Activated CD4-positive, alpha-beta memory T cell treated with anti-CD3 and anti-CD28 coated beads for 36 hours (primary cell): ENCODE results near the gene COL16A1. TPM values are rescaled to one million over a fixed set of nuclear protein-coding genes. Genes with fewer than 3 reads are reported as not detected.
A peak's percentile ranks its signal among the peaks of the same experiment; 100 is the strongest.

Experiments used
- CTCF ChIA-PET: fragments of 350-600 bp; sonication (Branson Sonifier 250); formaldehyde crosslinking; loops from one replicate; lab custom pipeline; 2021; ENCODE audit warnings: antibody characterized with exemption, inconsistent platforms; lab: Charles Lee
- POLR2A ChIA-PET: fragments of 350-600 bp; sonication (Branson Sonifier 250); formaldehyde crosslinking; loops from one replicate; lab custom pipeline; 2021; ENCODE audit warnings: antibody characterized with exemption; lab: Charles Lee
- DNase-seq: peaks from one replicate; pipeline ENCODE4 v3.0.0-alpha.2; 2020
- H3K27ac Mint-ChIP-seq: one replicate; pipeline ENCODE4 v1.8.0; 2021; ENCODE audit warnings: mixed read lengths
- H3K27me3 Mint-ChIP-seq: one replicate; pipeline ENCODE4 v1.8.0; 2021; ENCODE audit warnings: mixed read lengths
- H3K36me3 Mint-ChIP-seq: one replicate; pipeline ENCODE4 v1.8.0; 2021; ENCODE audit warnings: mixed read lengths
- H3K4me1 Mint-ChIP-seq: one replicate; pipeline ENCODE4 v1.8.0; 2021; ENCODE audit warnings: low read depth, mixed read lengths
- H3K4me3 Mint-ChIP-seq: one replicate; pipeline ENCODE4 v1.8.0; 2021; ENCODE audit warnings: mild to moderate bottlenecking, mixed read lengths
- H3K9me3 Mint-ChIP-seq: one replicate; pipeline ENCODE4 v1.8.0; 2021; ENCODE audit warnings: mixed read lengths
- intact Hi-C: fragments of 100-400 bp; cut with micrococcal nuclease; formaldehyde crosslinking; loops from one replicate; pipeline ENCODE4 v1.15.1; 2023
- total RNA-seq, 2 experiments: library from RNA; stranded (reverse); gene quantifications; one replicate each; pipeline ENCODE4 v1.2.3, GENCODE V29; 2021

The COL16A1 gene
- total RNA-seq, 2 experiments from 2014 or later = 0.12 to 0.45 TPM

DNA sequence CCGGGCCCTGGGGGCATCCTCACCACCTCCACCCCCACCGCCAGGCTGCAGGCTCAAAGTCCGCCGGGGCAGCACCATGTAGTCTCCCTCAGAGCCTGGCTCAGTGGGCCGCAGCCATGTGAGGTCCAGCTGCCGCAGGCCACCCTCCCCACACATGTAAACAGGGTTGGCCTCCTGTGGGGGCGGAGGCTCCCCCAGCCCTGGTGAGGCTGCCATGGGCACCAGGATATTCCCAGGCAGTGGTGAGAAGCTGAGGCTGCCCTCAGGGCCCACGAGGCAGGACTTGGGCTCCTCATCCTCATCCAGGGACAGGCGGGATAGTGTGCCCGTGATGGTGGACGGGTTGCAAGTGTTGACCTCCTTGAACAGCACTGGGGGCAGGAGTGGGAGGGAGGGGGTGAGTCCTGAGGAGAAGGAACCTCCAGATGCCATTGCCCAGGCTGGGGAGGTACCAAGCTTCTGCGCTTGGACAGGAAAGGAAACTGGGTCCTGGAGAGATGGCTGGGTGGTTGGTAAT, 27.3 kb upstream of the COL16A1 start:
- Mint-ChIP-seq H3K4me3 (no peak overlapping the region), H3K9me3 (no peaks in the 10 kb centered on the region), H3K27me3 (no peaks in the 10 kb centered on the region), H3K27ac (no peak overlapping the region), H3K4me1 (peaks cover 1% of the 10 kb centered on the region), H3K36me3 (no peaks in the 10 kb centered on the region)
- CTCF ChIA-PET = interaction anchor here (1.1 kb wide), 1 partner anchor 32 kb away, joined by 3 read pairs; no protein-coding TSS in a partner anchor
- DNase-seq = no peak
- POLR2A ChIA-PET = no interaction called here
- intact Hi-C loops = no loop called here

GRCh38 chr1:31730336-31731048, 26.7 kb upstream of the COL16A1 start:
- H3K27ac Mint-ChIP-seq = no peak overlapping the region

GRCh38 chr1:31727849-31728248, 24.0 kb upstream of the COL16A1 start:
- ChIA-PET POLR2A (no interaction called here), CTCF (interaction anchor here (1.3 kb wide), 1 partner anchor 14 kb away, joined by 3 read pairs; no protein-coding TSS in a partner anchor)
- H3K4me3 Mint-ChIP-seq = no peak overlapping the region
- no peaks in the 10 kb centered on the region for H3K36me3 Mint-ChIP-seq
- no peaks in the 10 kb centered on the region for H3K9me3 Mint-ChIP-seq
- H3K4me1 Mint-ChIP-seq = no peaks in the 10 kb centered on the region
- no peak for DNase-seq
- intact Hi-C loops = no loop called here
- no peak overlapping the region for H3K27ac Mint-ChIP-seq
- H3K27me3 Mint-ChIP-seq = no peaks in the 10 kb centered on the region

More at GRCh38 chr1:31730336-31731048, 26.7 kb upstream of the COL16A1 start:
- Mint-ChIP-seq H3K9me3 (no peaks in the 10 kb centered on the region), H3K27me3 (no peaks in the 10 kb centered on the region), H3K4me3 (no peak overlapping the region), H3K4me1 (no peaks in the 10 kb centered on the region), H3K36me3 (no peaks in the 10 kb centered on the region)
- intact Hi-C loops = no loop called here
- ChIA-PET CTCF (interaction anchor here (1.1 kb wide), 1 partner anchor 32 kb away, joined by 3 read pairs; no protein-coding TSS in a partner anchor), POLR2A (no interaction called here)
- DNase-seq = no peak

GRCh38 chr1:31727195-31727594, 23.4 kb upstream of the COL16A1 start:
- Mint-ChIP-seq H3K27ac (no peak overlapping the region), H3K27me3 (peaks cover 4% of the 10 kb centered on the region), H3K9me3 (no peaks in the 10 kb centered on the region), H3K4me3 (no peak overlapping the region), H3K36me3 (no peaks in the 10 kb centered on the region), H3K4me1 (no peaks in the 10 kb centered on the region)
- ChIA-PET POLR2A (no interaction called here), CTCF (interaction anchor here (0.7 kb wide), 1 partner anchor 52 kb away, joined by 3 read pairs; no protein-coding TSS in a partner anchor)
- DNase-seq = no peak
- intact Hi-C loops = no loop called here

- Mint-ChIP-seq H3K27me3 (peaks cover 5% of the 10 kb centered on the region), H3K27ac (no peak overlapping the region), H3K4me1 (no peaks in the 10 kb centered on the region), H3K9me3 (no peaks in the 10 kb centered on the region), H3K36me3 (no peaks in the 10 kb centered on the region), H3K4me3 (no peak overlapping the region)
- no peak for DNase-seq
- ChIA-PET POLR2A (no interaction called here), CTCF (interaction anchor here (0.7 to 1.4 kb wide), 2 partner anchors 52 to 62 kb away, joined by 3 to 4 read pairs; no protein-coding TSS in a partner anchor)
- intact Hi-C loops = no loop called here
Observed at GRCh38 chr1:31726715-31727114, 22.9 kb upstream of the COL16A1 start.

DNA sequence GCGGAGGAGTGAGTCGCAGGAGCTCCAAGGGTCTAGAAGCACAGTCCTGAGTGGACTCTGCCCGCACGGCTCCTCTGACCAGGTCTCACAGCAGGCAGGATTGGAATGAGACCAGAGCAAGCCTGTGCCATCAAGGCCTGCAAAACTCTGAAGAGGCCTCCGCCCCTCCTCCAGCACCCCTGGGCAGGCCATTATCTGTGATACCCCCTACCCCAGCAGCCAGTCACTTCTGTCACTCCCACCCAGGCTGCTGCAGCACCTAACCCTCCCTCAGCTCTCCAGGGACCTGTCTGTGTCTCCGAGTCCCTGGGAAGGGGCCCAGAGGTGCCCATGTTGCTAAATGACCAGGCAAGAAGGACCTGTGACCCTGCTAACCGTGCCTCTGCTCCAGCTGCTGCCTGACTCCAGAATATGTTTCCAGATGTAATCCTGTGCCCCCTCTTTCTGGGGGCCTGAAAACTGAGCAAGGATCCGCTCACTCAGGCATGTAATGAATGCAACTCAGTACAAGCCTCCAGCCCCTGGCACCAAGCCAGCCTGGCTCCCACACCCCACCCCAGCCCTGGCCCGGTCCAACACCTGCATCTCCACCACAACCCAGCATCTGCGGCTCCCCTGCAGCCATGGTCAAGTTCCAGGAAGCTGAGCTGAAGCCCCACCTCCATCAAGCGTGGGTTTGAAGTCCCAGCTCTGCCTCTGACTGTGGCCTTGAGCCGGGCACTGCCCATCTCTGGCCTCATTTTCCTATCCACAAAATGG, 22.1 kb upstream of the COL16A1 start:
- POLR2A ChIA-PET = no interaction called here
- intact Hi-C loops = no loop called here
- CTCF ChIA-PET = interaction anchor here (1.0 to 1.4 kb wide), 2 partner anchors 10 to 63 kb away, joined by 4 read pairs; no protein-coding TSS in a partner anchor
- no peaks in the 10 kb centered on the region for H3K4me1 Mint-ChIP-seq
- no peaks in the 10 kb centered on the region for H3K36me3 Mint-ChIP-seq
- no peak for DNase-seq
- no peaks in the 10 kb centered on the region for H3K9me3 Mint-ChIP-seq
- peaks cover 8% of the 10 kb centered on the region for H3K27me3 Mint-ChIP-seq
- no peak overlapping the region for H3K4me3 Mint-ChIP-seq
- no peak overlapping the region for H3K27ac Mint-ChIP-seq

GRCh38 chr1:31725134-31725533, 21.3 kb upstream of the COL16A1 start:
- ChIA-PET CTCF (interaction anchor here (1.0 kb wide), 2 partner anchors 10 to 64 kb away, joined by 3 to 4 read pairs; no protein-coding TSS in a partner anchor), POLR2A (interaction anchor here (0.8 kb wide), 1 partner anchor 11 kb away, joined by 3 read pairs; no protein-coding TSS in a partner anchor)
- intact Hi-C loops = no loop called here
- H3K9me3 Mint-ChIP-seq = no peaks in the 10 kb centered on the region
- peaks cover 8% of the 10 kb centered on the region for H3K27me3 Mint-ChIP-seq
- H3K27ac Mint-ChIP-seq = no peak overlapping the region
- no peak overlapping the region for H3K4me3 Mint-ChIP-seq
- DNase-seq = no peak
- H3K36me3 Mint-ChIP-seq = no peaks in the 10 kb centered on the region
- no peaks in the 10 kb centered on the region for H3K4me1 Mint-ChIP-seq

GRCh38 chr1:31723828-31724359, 20.1 kb upstream of the COL16A1 start:
- CTCF ChIA-PET = interaction anchor here (1.0 kb wide), 1 partner anchor 65 kb away, joined by 3 read pairs; no protein-coding TSS in a partner anchor
- POLR2A ChIA-PET = no interaction called here
- no peaks in the 10 kb centered on the region for H3K9me3 Mint-ChIP-seq
- intact Hi-C loops = no loop called here
- DNase-seq = peak; percentile 67
- no peak overlapping the region for H3K4me3 Mint-ChIP-seq
- H3K36me3 Mint-ChIP-seq = no peaks in the 10 kb centered on the region
- H3K27me3 Mint-ChIP-seq = peaks cover 10% of the 10 kb centered on the region
- no peaks in the 10 kb centered on the region for H3K4me1 Mint-ChIP-seq
- H3K27ac Mint-ChIP-seq = no peak overlapping the region

GRCh38 chr1:31718327-31718897, 14.6 kb upstream of the COL16A1 start:
- Mint-ChIP-seq H3K9me3 (no peaks in the 10 kb centered on the region), H3K36me3 (no peaks in the 10 kb centered on the region), H3K4me3 (no peak overlapping the region), H3K27ac (no peak overlapping the region), H3K4me1 (peaks cover 11% of the 10 kb centered on the region), H3K27me3 (peaks cover 41% of the 10 kb centered on the region)
- no peak for DNase-seq
- ChIA-PET CTCF (interaction anchor here (4.6 to 7.4 kb wide), 2 partner anchors 15 to 71 kb away, joined by 26 to 66 read pairs; partner anchors contain the start of gene COL16A1), POLR2A (no interaction called here)
- intact Hi-C loops = no loop called here

DNA sequence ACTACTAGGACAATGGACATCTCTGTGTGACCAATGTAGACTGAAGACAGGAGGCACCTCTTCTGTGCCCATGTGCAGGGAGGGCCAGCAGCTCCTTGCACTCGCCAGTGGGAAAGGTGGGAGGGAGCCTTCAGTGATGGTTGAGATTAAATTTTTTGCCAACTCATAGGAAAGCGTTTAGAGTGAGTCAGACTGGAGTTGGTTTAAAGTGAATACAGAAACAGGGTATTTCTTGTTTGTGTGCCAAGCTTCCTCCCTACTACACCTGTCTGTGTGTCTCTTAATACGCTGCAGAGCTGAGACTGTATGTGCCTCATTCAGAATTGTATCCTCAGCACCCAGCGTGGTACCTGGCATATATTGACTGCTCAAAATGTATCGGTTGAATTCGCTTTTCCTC, 13.5 kb upstream of the COL16A1 start:
- Mint-ChIP-seq H3K9me3 (no peaks in the 10 kb centered on the region), H3K27ac (no peak overlapping the region), H3K36me3 (no peaks in the 10 kb centered on the region), H3K27me3 (peaks cover 43% of the 10 kb centered on the region), H3K4me3 (no peak overlapping the region), H3K4me1 (peaks cover 11% of the 10 kb centered on the region)
- intact Hi-C loops = no loop called here
- ChIA-PET POLR2A (no interaction called here), CTCF (interaction anchor here (1.1 to 7.4 kb wide), 6 partner anchors 14 to 78 kb away, joined by 3 to 66 read pairs (median 10); partner anchors contain the start of gene COL16A1)
- no peak for DNase-seq

DNA sequence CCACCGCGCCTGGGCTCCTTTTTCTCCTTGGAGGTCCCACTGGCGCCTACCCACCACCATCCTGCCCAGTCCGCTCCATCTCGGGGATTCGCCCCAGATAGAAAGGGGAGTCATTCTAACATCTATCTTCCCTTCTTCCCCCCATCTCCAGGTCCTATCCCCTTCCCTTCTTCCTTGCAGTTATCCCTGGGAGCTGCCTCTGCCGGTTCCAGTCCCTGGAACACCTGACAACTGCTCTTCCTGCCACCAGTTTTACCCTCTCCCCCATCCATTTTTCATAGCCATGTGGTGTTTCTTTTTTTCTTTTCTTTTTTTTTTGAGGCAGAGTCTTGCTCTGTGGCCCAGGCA, 12.0 kb upstream of the COL16A1 start:
- peak overlapping the region; percentile 33 for H3K4me3 Mint-ChIP-seq
- POLR2A ChIA-PET = interaction anchor here (0.7 kb wide), 1 partner anchor 11 kb away, joined by 3 read pairs; no protein-coding TSS in a partner anchor
- no peaks in the 10 kb centered on the region for H3K36me3 Mint-ChIP-seq

More for the DNA sequence above, 12.0 kb upstream of the COL16A1 start:
- Mint-ChIP-seq H3K27ac (no peak overlapping the region), H3K9me3 (no peaks in the 10 kb centered on the region), H3K4me1 (peaks cover 11% of the 10 kb centered on the region), H3K27me3 (peaks cover 41% of the 10 kb centered on the region)
- DNase-seq = no peak
- CTCF ChIA-PET = interaction anchor here (0.8 to 7.4 kb wide), 18 partner anchors 9 to 347 kb away, joined by 3 to 66 read pairs (median 4); partner anchors contain the start of gene COL16A1
- intact Hi-C loops = no loop called here
